MM.1S (cell line): ENCODE data around the gene KRTAP19-8.

Experiments
- DNase-seq: peaks from one replicate; pipeline ENCODE4 v3.0.0-alpha.2; 2015
- H2AFZ ChIP-seq: fragments of 300-600 bp; sonication (generic); 2 replicates; pipeline ENCODE4 v1.6.0; 2016; ENCODE audit warnings: antibody characterized with exemption, low read length
- H3F3A ChIP-seq: fragments of 300-600 bp; sonication (generic); 2 replicates; pipeline ENCODE4 v1.6.1; 2016; ENCODE audit warnings: mild to moderate bottlenecking, antibody characterized with exemption, low read length, moderate library complexity, mixed read lengths; ENCODE audit not compliant: insufficient read depth
- H3K27ac ChIP-seq: fragments of 300-600 bp; sonication (generic); 2 replicates; pipeline ENCODE4 v1.5.1; 2016; ENCODE audit warnings: mild to moderate bottlenecking, low read length
- H3K27me3 ChIP-seq: fragments of 300-600 bp; sonication (generic); replicated peaks from 2 replicates; pipeline ENCODE4 v1.6.0; 2016; ENCODE audit warnings: low read length; ENCODE audit not compliant: insufficient read depth
- H3K36me3 ChIP-seq: fragments of 300-600 bp; sonication (generic); replicated peaks from 2 replicates; pipeline ENCODE4 v1.6.1; 2016; ENCODE audit warnings: mild to moderate bottlenecking, low read length, mixed read lengths; ENCODE audit not compliant: insufficient read depth
- H3K4me1 ChIP-seq: fragments of 300-600 bp; sonication (generic); 2 replicates; pipeline ENCODE4 v1.6.1; 2016; ENCODE audit warnings: low read length, mixed read lengths
- H3K4me2 ChIP-seq: fragments of 300-600 bp; sonication (generic); 2 replicates; pipeline ENCODE4 v1.6.0; 2016; ENCODE audit warnings: low read depth, low read length
- H3K4me3 ChIP-seq: fragments of 300-600 bp; sonication (generic); 2 replicates; pipeline ENCODE4 v1.5.1; 2016; ENCODE audit warnings: low read length, mixed read lengths
- H3K79me2 ChIP-seq: fragments of 300-600 bp; sonication (generic); 2 replicates; pipeline ENCODE4 v1.6.1; 2016; ENCODE audit warnings: mixed run types, low read length, mixed read lengths
- H3K9ac ChIP-seq: fragments of 300-600 bp; sonication (generic); 2 replicates; pipeline ENCODE4 v1.6.1; 2016; ENCODE audit warnings: low read length, mixed read lengths
- H3K9me2 ChIP-seq: fragments of 300-600 bp; sonication (generic); replicated peaks from 2 replicates; pipeline ENCODE4 v1.6.1; 2016; ENCODE audit warnings: mild to moderate bottlenecking, low read length, mixed read lengths; ENCODE audit not compliant: insufficient read depth
- H3K9me3 ChIP-seq: fragments of 300-600 bp; sonication (generic); replicated peaks from 2 replicates; pipeline ENCODE4 v1.6.1; 2016; ENCODE audit warnings: mild to moderate bottlenecking, low read length, mixed read lengths; ENCODE audit not compliant: insufficient read depth
- H4K20me1 ChIP-seq: fragments of 300-600 bp; sonication (generic); 2 replicates; pipeline ENCODE4 v1.6.1; 2016; ENCODE audit warnings: mild to moderate bottlenecking, low read length, moderate library complexity, mixed read lengths; ENCODE audit not compliant: insufficient read depth
- EZH2 ChIP-seq: fragments of 300-600 bp; sonication (generic); optimal IDR thresholded peaks from 2 replicates; pipeline ENCODE3; 2017; ENCODE audit warnings: low read depth, mild to moderate bottlenecking, antibody characterized with exemption, low read length, mixed read lengths
- EZH2phosphoT487 ChIP-seq: fragments of 300-600 bp; sonication (generic); IDR thresholded peaks from 2 replicates; pipeline ENCODE4 v1.6.1; 2018; ENCODE audit warnings: antibody characterized with exemption, low read length
- TF ChIP-seq, protein P1 (sequence below): fragments of 300-600 bp; sonication (generic); IDR thresholded peaks from 2 replicates; pipeline ENCODE4 v1.5.1; 2016; ENCODE audit warnings: antibody characterized with exemption, low read length, mixed read lengths

The KRTAP19-8 gene

GRCh38 chr21:31038376-31038775, at the start of gene KRTAP19-8:
KRTAP19-8 (minus strand) TSS chr21:31038476; CDS start chr21:31038443, 33 bp downstream.
- Histone ChIP-seq H3K27me3 (no peaks in the 10 kb centered on the region), H3F3A (peaks cover 11% of the 10 kb centered on the region; the same call in 1 of the 2 replicates), H3K4me3 (no peak within 1 kb of the TSS), H3K79me2 (no peaks in the 10 kb centered on the region), H3K27ac (no peak within 1 kb of the TSS), H4K20me1 (no peaks in the 10 kb centered on the region), H3K4me1 (peaks cover 16% of the 10 kb centered on the region), H3K9me2 (no peaks in the 10 kb centered on the region), H2AFZ (no peak within 1 kb of the TSS), H3K4me2 (no peak within 1 kb of the TSS), H3K9me3 (no peaks in the 10 kb centered on the region), H3K9ac (no peak within 1 kb of the TSS), H3K36me3 (no peaks in the 10 kb centered on the region)
- DNase-seq, result no peak
- TF ChIP-seq EZH2, result no peak
- TF ChIP-seq EZH2phosphoT487, result no peak
- TF ChIP-seq, protein P1, sequence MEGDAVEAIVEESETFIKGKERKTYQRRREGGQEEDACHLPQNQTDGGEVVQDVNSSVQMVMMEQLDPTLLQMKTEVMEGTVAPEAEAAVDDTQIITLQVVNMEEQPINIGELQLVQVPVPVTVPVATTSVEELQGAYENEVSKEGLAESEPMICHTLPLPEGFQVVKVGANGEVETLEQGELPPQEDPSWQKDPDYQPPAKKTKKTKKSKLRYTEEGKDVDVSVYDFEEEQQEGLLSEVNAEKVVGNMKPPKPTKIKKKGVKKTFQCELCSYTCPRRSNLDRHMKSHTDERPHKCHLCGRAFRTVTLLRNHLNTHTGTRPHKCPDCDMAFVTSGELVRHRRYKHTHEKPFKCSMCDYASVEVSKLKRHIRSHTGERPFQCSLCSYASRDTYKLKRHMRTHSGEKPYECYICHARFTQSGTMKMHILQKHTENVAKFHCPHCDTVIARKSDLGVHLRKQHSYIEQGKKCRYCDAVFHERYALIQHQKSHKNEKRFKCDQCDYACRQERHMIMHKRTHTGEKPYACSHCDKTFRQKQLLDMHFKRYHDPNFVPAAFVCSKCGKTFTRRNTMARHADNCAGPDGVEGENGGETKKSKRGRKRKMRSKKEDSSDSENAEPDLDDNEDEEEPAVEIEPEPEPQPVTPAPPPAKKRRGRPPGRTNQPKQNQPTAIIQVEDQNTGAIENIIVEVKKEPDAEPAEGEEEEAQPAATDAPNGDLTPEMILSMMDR, result no peak

DNA sequence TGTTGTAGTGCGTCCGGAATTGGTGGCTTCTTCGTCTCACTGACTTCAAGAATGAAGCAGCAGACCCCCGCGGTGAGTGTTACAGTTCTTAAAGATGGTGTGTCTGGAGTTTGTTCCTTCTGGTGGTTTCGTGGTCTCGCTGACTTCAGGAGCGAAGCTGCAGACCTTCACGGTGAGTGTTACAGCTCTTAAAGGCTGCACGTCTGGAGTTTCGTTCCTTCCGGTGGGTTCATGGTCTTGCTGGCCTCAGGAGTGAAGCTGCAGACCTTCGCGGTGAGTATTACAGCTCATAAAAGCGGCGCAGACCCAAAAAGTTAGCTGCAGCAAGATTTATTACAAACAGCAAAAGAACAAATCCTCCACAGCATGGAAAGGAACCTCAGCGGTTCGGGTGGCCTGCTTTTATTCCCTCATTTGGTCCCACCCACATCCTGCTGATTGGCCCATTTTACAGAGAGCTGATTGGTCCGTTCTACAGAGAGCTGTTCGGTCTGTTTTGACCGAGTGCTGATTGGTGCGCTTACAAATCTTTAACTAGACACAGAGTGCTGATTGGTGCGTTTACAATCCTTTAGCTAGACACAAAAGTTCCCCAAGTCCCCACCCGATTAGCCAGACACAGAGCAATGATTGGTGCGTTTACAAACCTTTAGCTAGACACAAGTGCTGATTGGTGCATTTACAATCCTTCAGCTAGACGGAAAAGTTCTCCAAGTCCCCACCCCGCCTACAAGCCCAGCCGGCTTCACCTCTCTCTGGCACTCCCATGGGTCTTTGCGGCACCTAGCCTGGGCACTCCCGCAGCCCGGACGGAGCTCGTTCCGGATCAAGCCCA, 49.6 kb upstream of the KRTAP19-8 start:
- Histone ChIP-seq H3K9me3 (no peaks in the 10 kb centered on the region), H4K20me1 (no peaks in the 10 kb centered on the region), H3K9me2 (no peaks in the 10 kb centered on the region), H3K27me3 (no peaks in the 10 kb centered on the region), H2AFZ (no peak overlapping the region), H3K36me3 (no peaks in the 10 kb centered on the region), H3K27ac (no peak overlapping the region), H3K79me2 (no peaks in the 10 kb centered on the region), H3F3A (no peaks in the 10 kb centered on the region), H3K4me2 (no peak overlapping the region), H3K4me3 (no peak overlapping the region), H3K9ac (no peak overlapping the region), H3K4me1 (no peaks in the 10 kb centered on the region)
- no peak for TF ChIP-seq EZH2
- TF ChIP-seq EZH2phosphoT487, result no peak
- TF ChIP-seq, protein P1, result no peak
- DNase-seq, result no peak

- no peak for DNase-seq
Observed at GRCh38 chr21:31084689-31085088, 46.4 kb upstream of the KRTAP19-8 start.

More at GRCh38 chr21:31084689-31085088, 46.4 kb upstream of the KRTAP19-8 start:
- TF ChIP-seq, protein P1, result no peak
- no peak for TF ChIP-seq EZH2phosphoT487
- TF ChIP-seq EZH2, result no peak
- Histone ChIP-seq H3K27me3 (no peaks in the 10 kb centered on the region), H4K20me1 (no peaks in the 10 kb centered on the region), H3K9me2 (no peaks in the 10 kb centered on the region), H2AFZ (no peak overlapping the region), H3K9ac (no peak overlapping the region), H3K27ac (no peak overlapping the region), H3K9me3 (no peaks in the 10 kb centered on the region), H3K4me3 (no peak overlapping the region), H3K36me3 (no peaks in the 10 kb centered on the region), H3F3A (no peaks in the 10 kb centered on the region), H3K79me2 (no peaks in the 10 kb centered on the region), H3K4me2 (no peak overlapping the region), H3K4me1 (no peaks in the 10 kb centered on the region)
